Esophagus squamous epithelium (tissue), 4 donors: Measurements from ENCODE around the gene IGSF22.

Experiments
- CTCF ChIP-seq, 6 experiments: fragments of 450-650 bp in 4 of 6; fragments of 200-600 bp in 2 of 6; sonication (generic) in 2 of 6; IDR thresholded peaks; one replicate each; pipeline ENCODE4 v1.5.1; 2016 to 2019; ENCODE audit warnings: antibody characterized with exemption in 6 of 6, mild to moderate bottlenecking in 4 of 6, moderate library complexity in 4 of 6
- POLR2A ChIP-seq, 4 donors: fragments of 450-650 bp; IDR thresholded peaks; one replicate each; pipeline ENCODE4 v1.6.1; 2017; ENCODE audit warnings: antibody characterized with exemption in 4 of 4, mild to moderate bottlenecking in 4 of 4, moderate library complexity in 3 of 4

GRCh38 chr11:18736590-18737148, 10.7 kb upstream of the IGSF22 start:
- TF ChIP-seq CTCF (IDR thresholded peaks at IDR 0.05) (no peak), POLR2A (IDR thresholded peaks at IDR 0.05) (no peak)
